ENCODE measurements around the gene MTF1. TPM values are rescaled to one million over a fixed set of nuclear protein-coding genes. Genes with fewer than 3 reads are reported as not detected.
A peak's percentile ranks its signal among the peaks of the same experiment; 100 is the strongest.
"Not testable (repeated sequence)": the region's sequence is repeated elsewhere in the genome, so short reads cannot be mapped to it uniquely, and the experiment has no call there.

The MTF1 gene
- polyA plus RNA-seq (2013): 4.3 and 4.5 TPM in 2 replicates

DNA sequence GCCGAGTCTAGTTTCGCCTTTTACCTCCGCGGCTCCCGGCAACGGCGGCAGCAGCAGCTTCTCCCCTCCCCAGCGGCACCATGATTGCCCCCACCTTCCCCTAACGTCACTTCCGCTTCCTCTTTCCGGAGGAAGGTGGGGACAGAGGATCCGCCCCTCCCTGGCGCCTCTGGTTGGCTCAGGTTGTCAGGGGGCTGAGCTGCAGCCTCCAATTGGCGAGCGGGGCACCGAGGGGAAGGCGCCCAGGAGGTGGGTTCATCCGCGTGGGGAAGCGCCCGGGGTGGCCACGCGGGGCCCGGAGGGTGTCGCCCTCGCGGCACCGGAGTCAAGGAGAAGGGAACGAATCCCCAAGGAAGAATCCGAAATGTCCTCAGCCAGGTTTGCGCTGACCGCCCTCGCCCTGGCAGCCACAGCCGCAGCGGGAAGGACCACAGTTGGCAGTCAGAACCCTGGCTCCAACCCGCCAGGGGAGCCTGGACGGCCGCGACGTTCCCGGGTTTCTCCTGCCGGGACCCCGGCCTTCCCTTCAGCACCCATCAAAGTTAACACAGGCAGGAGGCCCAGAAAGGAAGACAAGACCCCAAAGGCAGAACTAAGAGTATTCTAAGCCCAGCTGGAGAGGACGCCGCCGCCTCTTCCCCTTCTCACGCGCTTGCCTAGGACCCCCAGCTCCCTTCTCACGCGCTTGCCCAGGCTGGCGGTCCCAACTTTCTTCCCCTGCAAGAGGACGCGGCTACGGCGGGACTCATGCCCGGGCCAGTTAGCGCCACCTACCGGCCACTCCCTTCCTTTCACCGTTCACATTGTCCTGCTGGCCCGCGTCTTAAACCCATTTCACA lies at the start of gene MTF1:
MTF1 (minus strand) TSS at position 86 of the 839 bp plus-strand sequence. CDS start 1,934 bp downstream, outside the sequence.
- no peak within 1 kb of the TSS for H3K23ac ChIP-seq (ENCODE audit: low read length)
- peak within 1 kb of the TSS; percentile 76 for H3K14ac ChIP-seq (ENCODE audit: low read length)
- H3K27ac ChIP-seq (ENCODE audit: low read depth, low read length): peak within 1 kb of the TSS; percentile 57
- DNase-seq: peak; percentile 96 to 98
- peaks cover 8% of the 10 kb centered on the region for H3K79me1 ChIP-seq (ENCODE audit: low read length)
- H3K36me3 ChIP-seq (ENCODE audit: control insufficient read depth in 1 of 2, insufficient read depth in 2 of 2, low read length in 2 of 2): peaks cover 6 to 18% of the 10 kb centered on the region in 2 experiments
- peak within 1 kb of the TSS; percentile 4 for H2AK5ac ChIP-seq (ENCODE audit: low read length)
- peak within 1 kb of the TSS; percentile 82 for H4K12ac ChIP-seq (ENCODE audit: low read depth, low read length)
- peak within 1 kb of the TSS; percentile 77 for H3K18ac ChIP-seq (ENCODE audit: low read length)
- peak within 1 kb of the TSS; percentile 86 for H3K4me3 ChIP-seq (ENCODE audit: low read depth, low read length)
- peak within 1 kb of the TSS; percentile 34 for H2BK120ac ChIP-seq (ENCODE audit: insufficient read depth, low read length, poor library complexity)
- H3K79me2 ChIP-seq (ENCODE audit: control insufficient read depth, insufficient read depth, low read length, poor library complexity): peaks cover 5% of the 10 kb centered on the region
- peaks cover 0 to 3% of the 10 kb centered on the region in 2 experiments for H3K4me1 ChIP-seq (ENCODE audit: control insufficient read depth in 1 of 2, insufficient read depth in 2 of 2, low read length in 2 of 2)
- H3K27me3 ChIP-seq (ENCODE audit: insufficient read depth, low read length): no peaks in the 10 kb centered on the region
- H4K8ac ChIP-seq (ENCODE audit: low read depth, low read length): peak within 1 kb of the TSS; percentile 86
- peak within 1 kb of the TSS; percentile 62 for H4K91ac ChIP-seq (ENCODE audit: low read depth, low read length)
- peak within 1 kb of the TSS; percentile 80 for H3K4ac ChIP-seq (ENCODE audit: low read depth, low read length)
- peak within 1 kb of the TSS; percentile 83 for H3K9ac ChIP-seq (ENCODE audit: low read length)
- no CpG with 5 or more reads among the region's 61 CpGs for WGBS (ENCODE audit: extremely low coverage, insufficient coverage, insufficient read length)
- H3K4me2 ChIP-seq (ENCODE audit: low read length): peak within 1 kb of the TSS; percentile 84
- H3K9me3 ChIP-seq (ENCODE audit: insufficient read depth, low read depth, low read length): peaks cover 1% of the 10 kb centered on the region
- peak within 1 kb of the TSS; percentile 68 for H2AFZ ChIP-seq (ENCODE audit: insufficient read depth, low read length, poor library complexity)
- H2BK12ac ChIP-seq (ENCODE audit: low read length): no peak within 1 kb of the TSS
- peak within 1 kb of the TSS; percentile 58 for H2BK5ac ChIP-seq (ENCODE audit: low read depth, low read length, poor library complexity)

DNA sequence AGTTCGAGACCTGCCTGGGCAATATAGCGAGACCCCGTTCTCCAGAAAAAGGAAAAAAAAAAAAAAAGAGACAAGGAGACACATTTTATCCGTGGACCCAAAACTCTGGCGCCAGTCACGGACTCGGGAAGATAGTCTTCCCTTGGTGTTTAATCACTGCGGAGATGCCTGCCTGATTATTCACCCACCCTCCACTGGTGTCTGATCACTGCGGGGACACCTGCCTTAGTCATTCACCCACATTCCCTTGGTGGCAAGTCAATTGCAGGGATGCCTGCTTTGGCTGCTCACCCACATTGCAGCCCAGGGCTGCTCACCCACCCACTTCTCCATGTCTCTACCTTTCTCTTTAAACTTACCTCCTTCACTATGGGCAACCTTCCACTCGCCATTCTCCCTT lies 49.1 kb upstream of the MTF1 start:
- H2AFZ ChIP-seq (ENCODE audit: insufficient read depth, low read length, poor library complexity); H3K36me3 ChIP-seq (ENCODE audit: control insufficient read depth in 1 of 2, insufficient read depth in 2 of 2, low read length in 2 of 2); H3K27ac ChIP-seq (ENCODE audit: low read depth, low read length); H4K91ac ChIP-seq (ENCODE audit: low read depth, low read length); H2BK120ac ChIP-seq (ENCODE audit: insufficient read depth, low read length, poor library complexity); H3K79me2 ChIP-seq (ENCODE audit: control insufficient read depth, insufficient read depth, low read length, poor library complexity); H2AK5ac ChIP-seq (ENCODE audit: low read length); H3K4me3 ChIP-seq (ENCODE audit: low read depth, low read length); H2BK12ac ChIP-seq (ENCODE audit: low read length); H3K27me3 ChIP-seq (ENCODE audit: insufficient read depth, low read length); H3K9me3 ChIP-seq (ENCODE audit: insufficient read depth, low read depth, low read length); H3K79me1 ChIP-seq (ENCODE audit: low read length); H3K23ac ChIP-seq (ENCODE audit: low read length); H3K4ac ChIP-seq (ENCODE audit: low read depth, low read length); H3K4me1 ChIP-seq (ENCODE audit: control insufficient read depth in 1 of 2, insufficient read depth in 2 of 2, low read length in 2 of 2); H3K9ac ChIP-seq (ENCODE audit: low read length); H3K18ac ChIP-seq (ENCODE audit: low read length); H4K8ac ChIP-seq (ENCODE audit: low read depth, low read length); H3K14ac ChIP-seq (ENCODE audit: low read length); H4K12ac ChIP-seq (ENCODE audit: low read depth, low read length); H3K4me2 ChIP-seq (ENCODE audit: low read length); H2BK5ac ChIP-seq (ENCODE audit: low read depth, low read length, poor library complexity): not testable (repeated sequence)
- WGBS (ENCODE audit: extremely low coverage, insufficient coverage, insufficient read length): no CpG with 5 or more reads among the region's 10 CpGs
- DNase-seq: peak in 1 of 2 donors; percentile 36

DNA sequence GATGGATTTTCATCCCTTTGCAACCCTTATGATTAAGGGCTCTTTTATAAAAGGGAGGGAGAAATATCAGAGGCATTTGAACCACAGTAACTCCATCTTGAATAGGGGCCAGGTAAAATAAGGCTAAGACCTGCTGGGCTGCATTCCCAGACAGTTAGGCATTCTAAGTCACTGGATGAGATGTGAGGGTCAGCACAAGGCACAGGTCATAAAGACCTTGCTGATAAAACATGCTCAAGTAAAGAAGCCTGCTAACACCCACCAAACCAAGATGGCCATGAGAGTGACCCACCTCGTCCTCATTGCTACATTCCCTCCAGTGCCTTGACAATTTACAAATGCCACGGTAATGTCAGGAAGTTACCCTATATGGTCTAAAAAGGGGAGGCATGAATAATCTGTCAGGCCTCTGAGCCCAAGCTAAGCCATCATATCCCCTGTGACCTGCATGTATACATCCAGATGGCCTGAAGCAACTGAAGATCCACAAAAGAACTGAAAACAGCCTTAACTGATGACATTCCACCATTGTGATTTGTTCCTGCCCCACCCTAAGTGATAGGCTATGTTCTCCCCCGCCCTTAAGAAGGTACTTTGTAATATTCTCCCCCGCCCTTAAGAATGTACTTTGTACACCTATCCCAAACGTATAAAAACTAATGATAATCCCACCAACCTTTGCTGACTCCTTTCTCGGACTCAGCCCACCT lies 48.2 kb upstream of the MTF1 start:
- not testable (repeated sequence) for H3K27ac ChIP-seq (ENCODE audit: low read depth, low read length); H2BK5ac ChIP-seq (ENCODE audit: low read depth, low read length, poor library complexity); H3K4me3 ChIP-seq (ENCODE audit: low read depth, low read length); H2BK12ac ChIP-seq (ENCODE audit: low read length); H3K36me3 ChIP-seq (ENCODE audit: control insufficient read depth in 1 of 2, insufficient read depth in 2 of 2, low read length in 2 of 2); H3K4ac ChIP-seq (ENCODE audit: low read depth, low read length); H3K79me2 ChIP-seq (ENCODE audit: control insufficient read depth, insufficient read depth, low read length, poor library complexity); H4K8ac ChIP-seq (ENCODE audit: low read depth, low read length); H3K9ac ChIP-seq (ENCODE audit: low read length); H3K27me3 ChIP-seq (ENCODE audit: insufficient read depth, low read length); H3K14ac ChIP-seq (ENCODE audit: low read length); H2AK5ac ChIP-seq (ENCODE audit: low read length); H3K4me1 ChIP-seq (ENCODE audit: control insufficient read depth in 1 of 2, insufficient read depth in 2 of 2, low read length in 2 of 2); H3K18ac ChIP-seq (ENCODE audit: low read length); H2AFZ ChIP-seq (ENCODE audit: insufficient read depth, low read length, poor library complexity); H3K9me3 ChIP-seq (ENCODE audit: insufficient read depth, low read depth, low read length); H3K79me1 ChIP-seq (ENCODE audit: low read length); H4K12ac ChIP-seq (ENCODE audit: low read depth, low read length); H3K23ac ChIP-seq (ENCODE audit: low read length)
- peak overlapping the region; percentile 18 for H2BK120ac ChIP-seq (ENCODE audit: insufficient read depth, low read length, poor library complexity)
- H4K91ac ChIP-seq (ENCODE audit: low read depth, low read length): peak overlapping the region; percentile 66
- WGBS (ENCODE audit: extremely low coverage, insufficient coverage, insufficient read length): no CpG with 5 or more reads among the region's 6 CpGs
- peak overlapping the region; percentile 27 for H3K4me2 ChIP-seq (ENCODE audit: low read length)
- DNase-seq: peak; percentile 91 to 92

DNA sequence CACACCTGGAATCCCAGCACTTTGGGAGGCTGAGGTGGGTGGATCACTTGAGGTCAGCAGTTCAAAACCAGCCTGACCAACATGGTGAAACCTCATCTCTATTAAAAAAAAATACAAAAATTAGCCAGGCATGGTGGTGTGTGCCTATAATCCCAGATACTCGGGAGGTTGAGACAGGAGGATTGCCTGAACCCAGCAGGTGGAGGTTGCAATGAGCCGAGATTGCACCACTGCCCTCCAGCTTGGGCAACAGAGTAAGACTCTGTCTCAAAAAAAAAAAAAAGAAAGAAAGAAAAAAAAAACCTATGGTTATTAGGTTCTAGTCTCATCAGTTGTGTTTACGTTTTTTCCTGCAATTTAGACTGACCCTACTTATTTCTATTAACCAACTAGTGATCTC lies 47.2 kb upstream of the MTF1 start:
- H2AK5ac ChIP-seq (ENCODE audit: low read length); H3K14ac ChIP-seq (ENCODE audit: low read length); H2BK12ac ChIP-seq (ENCODE audit: low read length); H2AFZ ChIP-seq (ENCODE audit: insufficient read depth, low read length, poor library complexity); H3K79me2 ChIP-seq (ENCODE audit: control insufficient read depth, insufficient read depth, low read length, poor library complexity); H3K27ac ChIP-seq (ENCODE audit: low read depth, low read length); H4K12ac ChIP-seq (ENCODE audit: low read depth, low read length); H2BK5ac ChIP-seq (ENCODE audit: low read depth, low read length, poor library complexity); H3K79me1 ChIP-seq (ENCODE audit: low read length); H3K27me3 ChIP-seq (ENCODE audit: insufficient read depth, low read length); H3K9ac ChIP-seq (ENCODE audit: low read length); H4K8ac ChIP-seq (ENCODE audit: low read depth, low read length); H3K4me1 ChIP-seq (ENCODE audit: control insufficient read depth in 1 of 2, insufficient read depth in 2 of 2, low read length in 2 of 2); H3K4me3 ChIP-seq (ENCODE audit: low read depth, low read length); H3K9me3 ChIP-seq (ENCODE audit: insufficient read depth, low read depth, low read length); H3K23ac ChIP-seq (ENCODE audit: low read length); H3K36me3 ChIP-seq (ENCODE audit: control insufficient read depth in 1 of 2, insufficient read depth in 2 of 2, low read length in 2 of 2); H4K91ac ChIP-seq (ENCODE audit: low read depth, low read length); H3K4me2 ChIP-seq (ENCODE audit: low read length); H3K18ac ChIP-seq (ENCODE audit: low read length); H3K4ac ChIP-seq (ENCODE audit: low read depth, low read length): not testable (repeated sequence)
- H2BK120ac ChIP-seq (ENCODE audit: insufficient read depth, low read length, poor library complexity): peak overlapping the region; percentile 20
- no CpG with 5 or more reads among the region's 3 CpGs for WGBS (ENCODE audit: extremely low coverage, insufficient coverage, insufficient read length)
- peak; percentile 73 to 74 for DNase-seq
